Activated gamma-delta T cell treated with anti-CD3 and anti-CD28 coated beads, Interleukin-2, amount 50 U/mL, for 16 hours (primary cell): Measurements from ENCODE around the gene ROBO1.
"Not testable (repeated sequence)": the region's sequence is repeated elsewhere in the genome, so short reads cannot be mapped to it uniquely, and the experiment has no call there.

Source experiments
- DNase-seq: peaks from one replicate; pipeline ENCODE4 v3.0.0-alpha.2; 2020; ENCODE audit warnings: low read depth

The ROBO1 gene

GRCh38 chr3:79306934-79307570, 460.7 kb downstream of the ROBO1 start:
- no peak for DNase-seq

GRCh38 chr3:79299949-79300635, 467.7 kb downstream of the ROBO1 start:
- DNase-seq: not testable (repeated sequence)

- no peak for DNase-seq
Observed at GRCh38 chr3:79297245-79297960, 470.4 kb downstream of the ROBO1 start.

- no peak for DNase-seq
Observed at GRCh38 chr3:79286882-79287281, 480.9 kb downstream of the ROBO1 start.

- no peak for DNase-seq
Observed at GRCh38 chr3:79285871-79286270, 481.9 kb downstream of the ROBO1 start.

DNA sequence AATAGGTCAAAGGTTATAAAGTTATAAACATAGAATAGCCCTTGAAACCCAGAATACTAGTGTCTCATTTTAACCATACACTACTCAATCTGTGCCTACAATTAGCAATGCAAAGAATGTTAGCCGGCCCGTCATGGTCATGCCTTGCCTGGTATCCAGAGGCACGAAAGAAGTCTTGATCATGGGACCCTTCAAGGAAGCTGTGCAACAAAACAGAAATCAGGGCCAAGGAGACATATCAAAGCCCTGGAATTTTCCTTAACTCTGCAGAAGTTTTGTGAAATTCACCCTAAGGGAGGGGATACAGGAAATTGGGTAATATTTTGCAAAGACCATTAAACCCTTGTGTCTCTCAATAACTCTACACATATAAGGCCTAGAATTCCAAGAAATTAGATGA, 482.4 kb downstream of the ROBO1 start:
- no peak for DNase-seq

DNA sequence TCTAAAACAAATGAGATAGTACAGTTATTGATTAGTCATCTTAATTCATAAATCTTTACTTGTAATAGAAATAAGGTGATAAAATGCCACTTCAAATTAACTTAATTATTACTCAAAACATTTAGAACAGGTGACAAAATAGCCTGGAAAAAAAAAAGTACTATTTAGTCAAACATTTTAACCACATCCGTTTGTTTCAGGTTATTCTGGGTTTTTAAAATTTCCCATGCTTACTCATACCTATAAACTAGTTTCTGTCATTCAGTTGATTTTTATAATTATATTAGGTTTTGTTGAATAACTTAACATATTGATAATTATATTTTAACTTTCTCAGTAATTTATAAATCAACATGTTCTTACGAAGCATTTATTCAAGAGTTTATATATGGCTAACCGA, 483.0 kb downstream of the ROBO1 start:
- no peak for DNase-seq

DNA sequence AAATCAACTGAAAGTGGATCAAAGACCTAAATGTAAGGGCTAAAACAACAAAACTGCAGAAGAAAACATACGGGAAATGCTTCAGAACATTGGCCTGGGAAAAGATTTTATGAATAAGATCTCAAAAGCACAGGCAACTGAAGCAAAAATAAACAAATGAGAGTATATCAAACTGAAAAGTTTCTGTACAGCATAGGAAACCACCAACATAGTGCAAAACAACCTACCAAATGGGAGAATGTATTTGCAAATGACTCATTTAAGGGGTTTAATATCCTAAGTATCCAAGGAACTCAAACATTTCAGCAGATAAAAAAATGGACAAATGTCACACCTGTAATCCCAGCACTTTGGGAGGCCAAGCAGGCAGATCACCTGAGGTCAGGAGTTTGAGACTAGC, 489.1 kb downstream of the ROBO1 start:
- no peak for DNase-seq

- DNase-seq: no peak
Observed at GRCh38 chr3:79268422-79268821, 499.4 kb downstream of the ROBO1 start.

DNA sequence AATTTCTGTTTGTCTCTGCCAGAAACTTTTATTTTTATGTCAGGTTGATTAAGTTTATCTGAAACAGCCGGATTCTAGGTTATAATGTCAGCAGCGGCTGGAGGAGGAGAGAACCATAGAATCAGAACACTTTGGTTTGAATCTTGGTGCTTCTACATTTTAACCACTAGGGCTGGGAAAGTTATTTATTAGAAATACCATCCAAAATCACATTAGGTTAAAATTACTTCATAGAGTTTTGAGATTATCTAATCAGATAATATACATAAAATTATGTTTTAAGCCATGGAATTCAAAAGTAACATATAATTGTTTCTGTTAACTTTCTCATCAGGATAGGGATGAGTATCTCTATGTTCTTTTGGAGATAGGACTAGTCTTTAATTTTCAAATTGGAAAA, 502.9 kb downstream of the ROBO1 start:
- DNase-seq: no peak

DNA sequence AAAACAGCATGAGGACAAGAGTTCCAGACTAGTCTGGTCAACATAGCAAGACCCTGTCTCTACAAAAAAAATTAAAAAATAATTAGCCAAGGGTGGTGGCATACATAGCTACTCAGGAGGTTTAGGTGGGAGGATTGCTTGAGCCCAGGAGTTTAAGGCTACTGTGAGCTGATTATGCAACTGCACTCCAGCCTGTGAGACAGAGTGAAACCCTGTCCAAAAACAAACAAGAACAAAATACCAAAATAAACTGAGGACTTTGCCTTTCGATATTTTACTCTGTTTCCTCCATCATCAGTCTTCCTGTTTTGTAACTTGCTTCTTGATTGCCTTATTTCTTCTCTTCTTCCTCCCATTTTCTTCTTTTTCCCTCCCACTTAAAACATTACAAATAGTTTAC, 504.4 kb downstream of the ROBO1 start:
- DNase-seq: no peak

DNA sequence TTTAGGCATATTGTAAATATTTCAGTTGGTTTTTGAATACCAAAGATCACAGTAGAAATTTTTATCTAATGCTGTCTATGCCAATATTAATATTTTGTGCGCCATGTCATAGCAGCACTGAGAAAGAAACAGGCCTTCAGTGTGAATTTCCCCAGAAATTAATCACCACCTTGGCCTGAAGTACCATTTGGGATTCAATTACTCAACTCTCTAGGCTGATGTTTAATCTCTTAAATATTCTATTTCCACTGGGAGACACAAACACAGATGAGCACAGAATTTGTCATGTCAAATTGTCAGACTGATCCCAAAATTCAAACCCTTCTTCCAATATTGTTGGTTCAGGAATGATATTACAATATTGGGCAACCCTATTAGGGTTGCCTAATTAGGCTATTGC, 509.3 kb downstream of the ROBO1 start:
- DNase-seq: no peak

DNA sequence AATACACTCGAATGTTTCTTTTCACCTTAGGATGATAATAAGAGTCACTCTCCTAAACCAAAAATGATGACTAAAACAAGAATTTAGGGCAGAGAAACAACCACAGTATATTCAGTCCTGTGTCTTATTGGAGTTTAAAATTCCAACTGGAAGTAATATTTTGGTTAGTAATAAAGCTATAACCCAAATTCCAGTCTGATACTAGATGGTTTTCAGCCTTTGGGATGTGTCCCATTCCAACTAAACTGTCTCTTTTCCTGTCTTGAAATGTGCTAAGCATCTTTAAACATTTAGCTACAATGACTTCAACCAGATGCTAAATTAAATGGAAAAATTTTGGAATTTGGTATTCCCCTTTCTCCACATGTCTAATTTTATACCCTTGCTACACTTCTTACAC, 510.0 kb downstream of the ROBO1 start:
- DNase-seq: no peak

DNA sequence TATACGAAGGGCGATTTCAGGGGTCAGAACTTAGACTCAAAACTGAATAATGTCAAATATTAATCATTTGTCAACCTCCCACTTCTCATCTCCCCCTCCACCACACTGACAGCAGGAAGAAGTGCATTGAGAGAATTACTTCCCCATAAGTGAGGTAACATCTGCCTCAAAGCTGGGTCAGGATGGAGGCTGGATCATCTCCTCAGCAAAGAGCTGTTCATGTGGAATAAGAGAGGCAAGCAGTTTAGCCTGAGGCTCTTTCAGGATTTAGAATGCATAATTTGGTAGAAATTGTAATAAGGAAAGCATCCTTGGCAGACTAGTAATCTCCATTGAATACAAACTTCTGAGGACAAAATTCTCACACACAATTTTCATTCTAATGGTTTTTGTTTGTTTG, 512.1 kb downstream of the ROBO1 start:
- DNase-seq: no peak

DNA sequence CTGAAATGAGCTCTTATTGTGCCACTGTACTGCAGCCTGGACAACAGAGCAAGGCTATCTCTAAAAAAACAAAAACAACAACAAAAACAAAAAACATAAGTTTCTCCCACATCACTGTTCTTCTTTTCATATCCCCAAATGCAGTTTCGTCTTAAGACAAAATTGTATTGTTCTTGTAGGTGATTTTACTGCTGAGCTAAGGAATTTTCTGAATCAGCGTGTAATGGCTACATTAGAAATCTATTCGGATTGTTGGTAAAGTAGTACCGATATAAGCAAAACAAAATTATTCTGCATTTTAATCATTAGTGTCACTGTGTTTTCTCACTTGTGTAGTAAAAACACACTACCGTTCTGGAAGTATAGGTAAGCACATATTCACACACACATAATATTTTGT, 512.5 kb downstream of the ROBO1 start:
- DNase-seq: no peak

DNA sequence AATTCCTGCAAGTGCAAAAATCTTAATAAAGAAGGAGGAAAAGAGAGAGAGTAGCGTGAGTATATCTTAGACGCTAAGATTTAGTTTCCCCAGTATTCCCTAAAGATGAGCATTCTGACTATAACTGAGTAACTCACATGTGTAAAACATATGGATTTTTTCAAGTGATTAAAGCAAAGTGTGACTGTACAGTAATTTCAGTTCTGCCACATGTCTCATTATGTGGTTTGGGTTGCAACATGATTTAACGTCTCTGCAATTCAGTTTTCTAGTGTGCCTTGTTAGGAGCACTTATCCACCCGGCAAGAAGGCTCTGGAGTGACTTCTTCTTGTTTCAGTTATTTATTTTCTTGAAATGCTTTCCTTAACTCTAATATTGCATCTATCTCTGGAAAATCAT, 514.1 kb downstream of the ROBO1 start:
- no peak for DNase-seq

- DNase-seq: no peak
Observed at GRCh38 chr3:79253271-79253670, 514.5 kb downstream of the ROBO1 start.

- DNase-seq: no peak
Observed at GRCh38 chr3:79250746-79251145, 517.1 kb downstream of the ROBO1 start.

GRCh38 chr3:79249701-79250100, 518.1 kb downstream of the ROBO1 start:
- no peak for DNase-seq

DNA sequence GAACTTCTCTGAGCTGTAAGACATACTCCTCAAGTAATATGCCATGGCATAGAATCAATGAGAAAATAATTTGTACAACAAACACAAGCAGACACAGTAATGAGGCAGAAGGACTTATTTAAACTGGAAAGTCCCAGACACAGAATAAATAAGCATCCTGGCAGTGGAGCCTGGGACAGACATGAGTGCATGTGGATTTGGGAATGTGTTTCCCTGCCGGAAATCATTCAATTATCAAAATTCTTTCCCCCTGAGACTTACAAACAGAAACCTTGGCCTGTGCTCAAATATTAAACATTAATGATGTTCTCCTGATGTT, 520.1 kb downstream of the ROBO1 start:
- DNase-seq: no peak

GRCh38 chr3:79246875-79247724, 520.7 kb downstream of the ROBO1 start:
- DNase-seq: no peak

- no peak for DNase-seq
Observed at GRCh38 chr3:79245284-79246138, 522.3 kb downstream of the ROBO1 start.
